ENCODE results near the gene CCR6. TPM values are rescaled to one million over a fixed set of nuclear protein-coding genes. Genes with fewer than 3 reads are reported as not detected.

Gene CCR6
- total and polyA plus RNA-seq, 2 of the 13 experiments (the other 11 are each of a cell fraction or from before 2014, with no cell fraction given) = 4.5 to 8.7 TPM

DNA sequence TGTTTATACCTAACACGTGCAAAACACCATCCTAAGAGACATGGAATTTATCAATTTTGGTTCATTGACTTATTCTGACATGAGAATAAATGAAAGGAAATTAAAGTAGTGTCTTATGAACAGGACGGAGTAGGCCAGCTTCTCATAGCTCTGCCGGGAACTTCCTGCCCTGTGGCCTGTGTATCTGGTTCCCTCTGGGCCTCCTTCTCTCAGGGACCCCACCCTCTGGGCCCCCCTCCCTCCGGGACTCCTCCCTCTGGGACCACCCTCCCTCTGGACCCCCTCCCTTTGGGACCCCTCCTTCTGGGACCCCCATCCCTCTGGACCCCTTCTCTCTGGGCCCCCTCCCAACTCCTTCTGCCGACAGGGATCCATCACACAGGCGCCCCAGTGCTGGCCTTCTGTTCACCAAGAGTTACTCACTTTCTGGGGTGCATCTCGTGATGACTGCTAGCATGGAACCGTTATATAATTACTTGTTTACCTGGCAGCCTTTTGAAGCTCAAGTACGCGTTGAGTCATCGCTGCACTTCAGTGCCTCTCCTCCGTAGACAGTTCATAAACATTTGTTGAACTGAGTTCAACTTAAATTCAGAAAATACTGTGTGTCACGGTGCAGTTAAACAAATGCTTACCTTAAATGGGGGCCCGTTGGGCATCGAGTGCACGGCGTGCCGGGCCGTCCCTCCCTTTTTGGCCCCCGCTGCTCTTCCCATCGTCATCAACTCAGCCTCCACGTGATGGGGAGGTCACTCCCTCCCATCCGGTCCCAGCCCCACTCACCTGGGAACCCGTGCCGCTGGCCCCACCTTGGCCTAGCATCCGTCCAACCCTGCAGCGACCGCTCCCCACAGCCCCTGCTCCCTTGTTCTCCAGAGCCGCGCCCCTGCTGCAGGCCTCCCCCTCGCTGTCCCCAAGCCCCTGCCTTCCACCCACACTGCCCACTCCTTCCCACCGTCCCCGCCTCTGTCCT, 8.1 kb downstream of the CCR6 start (continued):
- TF ChIP-seq PRDM4 (CRISPR knock-in tag; IDR thresholded peaks at IDR 0.05; ENCODE audit: borderline replicate concordance) (no peak), KAT7 (CRISPR knock-in tag; IDR thresholded peaks at IDR 0.05; ENCODE audit: borderline replicate concordance) (no peak; the same call in 1 of the 2 replicates), ZNF18 (CRISPR knock-in tag; IDR thresholded peaks at IDR 0.05; ENCODE audit: insufficient replicate concordance) (peak; percentile 87), SNRNP70 (IDR thresholded peaks at IDR 0.05; ENCODE audit: low read depth, low read length) (no peak), JUNB (CRISPR knock-in tag; IDR thresholded peaks at IDR 0.05; ENCODE audit: borderline replicate concordance) (peak; percentile 93), AGO1 (IDR thresholded peaks at IDR 0.05; ENCODE audit: low read depth, low read length, poor library complexity, severe bottlenecking) (peak; percentile 64), ZNF350 (CRISPR knock-in tag; IDR thresholded peaks at IDR 0.05; ENCODE audit: borderline replicate concordance, low read depth) (peak; percentile 72), RFXAP (CRISPR knock-in tag; IDR thresholded peaks at IDR 0.05; ENCODE audit: borderline replicate concordance) (no peak), ZNF556 (CRISPR knock-in tag; IDR thresholded peaks at IDR 0.05; ENCODE audit: borderline replicate concordance) (peak; percentile 36; the same call in 1 of the 2 replicates), MAZ (IDR thresholded peaks at IDR 0.05; ENCODE audit: borderline replicate concordance, low read depth, low read length) (peak; percentile 70), MAZ (CRISPR knock-in tag; IDR thresholded peaks at IDR 0.05; ENCODE audit: low read depth) (0 out of 2 replicates have a peak, but pooled peaks have one; percentile 31), SUZ12 (IDR thresholded peaks at IDR 0.05; ENCODE audit: low read depth, low read length) (no peak), U2AF1 (optimal IDR thresholded peaks at IDR 0.05; ENCODE audit: low read depth, low read length) (no peak), POGZ (CRISPR knock-in tag; IDR thresholded peaks at IDR 0.05) (peak; percentile 79), ZNF878 (CRISPR knock-in tag; IDR thresholded peaks at IDR 0.05) (peak; percentile 93)

All from HepG2 (cell line).